Measurements from ENCODE around the gene CD300E.

DNA sequence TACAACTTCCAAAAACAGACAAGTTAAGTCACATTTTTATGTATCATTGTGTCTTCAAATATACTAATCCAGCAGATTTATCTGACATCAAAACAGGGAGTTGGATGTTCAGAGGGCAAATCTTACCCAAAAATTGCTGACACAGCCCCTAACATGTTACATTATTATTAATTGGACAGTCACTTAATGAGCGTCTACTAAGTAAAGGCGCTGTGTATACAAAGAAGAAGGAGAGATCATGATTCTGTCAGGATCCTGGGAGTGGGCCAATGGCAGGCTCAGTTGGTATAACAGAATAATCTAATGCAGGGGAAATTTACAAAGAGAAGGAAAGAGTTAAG is 18.4 kb upstream of the CD300E start:
- no peak for TF ChIP-seq KDM1A (CRISPR knock-in tag; IDR thresholded peaks at IDR 0.05)
- TF ChIP-seq HNF4A (CRISPR knock-in tag; IDR thresholded peaks at IDR 0.05), result no peak
- TF ChIP-seq CEBPB (IDR thresholded peaks at IDR 0.05; ENCODE audit: borderline replicate concordance, low read depth, low read length), result no peak
- TF ChIP-seq PHF8 (CRISPR knock-in tag; IDR thresholded peaks at IDR 0.05), result no peak
- TF ChIP-seq, protein P1, sequence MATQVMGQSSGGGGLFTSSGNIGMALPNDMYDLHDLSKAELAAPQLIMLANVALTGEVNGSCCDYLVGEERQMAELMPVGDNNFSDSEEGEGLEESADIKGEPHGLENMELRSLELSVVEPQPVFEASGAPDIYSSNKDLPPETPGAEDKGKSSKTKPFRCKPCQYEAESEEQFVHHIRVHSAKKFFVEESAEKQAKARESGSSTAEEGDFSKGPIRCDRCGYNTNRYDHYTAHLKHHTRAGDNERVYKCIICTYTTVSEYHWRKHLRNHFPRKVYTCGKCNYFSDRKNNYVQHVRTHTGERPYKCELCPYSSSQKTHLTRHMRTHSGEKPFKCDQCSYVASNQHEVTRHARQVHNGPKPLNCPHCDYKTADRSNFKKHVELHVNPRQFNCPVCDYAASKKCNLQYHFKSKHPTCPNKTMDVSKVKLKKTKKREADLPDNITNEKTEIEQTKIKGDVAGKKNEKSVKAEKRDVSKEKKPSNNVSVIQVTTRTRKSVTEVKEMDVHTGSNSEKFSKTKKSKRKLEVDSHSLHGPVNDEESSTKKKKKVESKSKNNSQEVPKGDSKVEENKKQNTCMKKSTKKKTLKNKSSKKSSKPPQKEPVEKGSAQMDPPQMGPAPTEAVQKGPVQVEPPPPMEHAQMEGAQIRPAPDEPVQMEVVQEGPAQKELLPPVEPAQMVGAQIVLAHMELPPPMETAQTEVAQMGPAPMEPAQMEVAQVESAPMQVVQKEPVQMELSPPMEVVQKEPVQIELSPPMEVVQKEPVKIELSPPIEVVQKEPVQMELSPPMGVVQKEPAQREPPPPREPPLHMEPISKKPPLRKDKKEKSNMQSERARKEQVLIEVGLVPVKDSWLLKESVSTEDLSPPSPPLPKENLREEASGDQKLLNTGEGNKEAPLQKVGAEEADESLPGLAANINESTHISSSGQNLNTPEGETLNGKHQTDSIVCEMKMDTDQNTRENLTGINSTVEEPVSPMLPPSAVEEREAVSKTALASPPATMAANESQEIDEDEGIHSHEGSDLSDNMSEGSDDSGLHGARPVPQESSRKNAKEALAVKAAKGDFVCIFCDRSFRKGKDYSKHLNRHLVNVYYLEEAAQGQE (IDR thresholded peaks at IDR 0.05; ENCODE audit: borderline replicate concordance in 1 of 2, low read depth in 1 of 2, low read length in 2 of 2), result no peak
- no peak for TF ChIP-seq POLR2AphosphoS2 (IDR thresholded peaks at IDR 0.05; ENCODE audit: low read depth, low read length)
- no peak for TF ChIP-seq SNRNP70 (IDR thresholded peaks at IDR 0.05; ENCODE audit: low read depth, low read length)

All from HepG2 (cell line).